Neural cell (in vitro differentiated cells): ENCODE measurements around the gene RELCH.

Source experiments
- CTCF ChIP-seq: fragments of 450-650 bp; IDR thresholded peaks from 2 replicates; pipeline ENCODE4 v1.5.1; 2014; ENCODE audit warnings: antibody characterized with exemption, mild to moderate bottlenecking, moderate library complexity; ENCODE audit not compliant: poor library complexity, severe bottlenecking
- EP300 ChIP-seq: fragments of 450-650 bp; conservative IDR thresholded peaks from 2 replicates; pipeline ENCODE4 v1.6.1; 2014; ENCODE audit warnings: antibody characterized with exemption, mild to moderate bottlenecking, moderate library complexity; ENCODE audit not compliant: poor library complexity, severe bottlenecking
- EZH2 ChIP-seq: fragments of 200-600, 300-800 bp; shearing (Covaris generic), sonication (generic); IDR thresholded peaks from 2 replicates; pipeline ENCODE4 v1.6.1; 2014; ENCODE audit warnings: antibody characterized with exemption, low read length, borderline replicate concordance, mild to moderate bottlenecking; ENCODE audit not compliant: insufficient read depth, poor library complexity, severe bottlenecking
- MXI1 ChIP-seq: fragments of 450-650 bp; conservative IDR thresholded peaks from 2 replicates; pipeline ENCODE4 v1.6.1; 2014; ENCODE audit warnings: antibody characterized with exemption, mild to moderate bottlenecking; ENCODE audit not compliant: poor library complexity, severe bottlenecking
- POLR2AphosphoS5 ChIP-seq: IDR thresholded peaks from 2 replicates; pipeline ENCODE4 v1.6.1; 2012
- RAD21 ChIP-seq: fragments of 450-650 bp; conservative IDR thresholded peaks from 2 replicates; pipeline ENCODE4 v1.6.1; 2014; ENCODE audit warnings: antibody characterized with exemption, mild to moderate bottlenecking, moderate library complexity
- REST ChIP-seq: IDR thresholded peaks from 2 replicates; pipeline ENCODE4 v1.6.1; 2012; ENCODE audit warnings: borderline replicate concordance
- SMC3 ChIP-seq: fragments of 450-650 bp; conservative IDR thresholded peaks from 2 replicates; pipeline ENCODE4 v1.6.1; 2014; ENCODE audit warnings: antibody characterized with exemption, mild to moderate bottlenecking, moderate library complexity; ENCODE audit not compliant: poor library complexity
- TAF1 ChIP-seq: IDR thresholded peaks from 2 replicates; pipeline ENCODE4 v1.6.1; 2012; ENCODE audit warnings: low read depth

GRCh38 chr18:62214790-62215189 lies 27.7 kb downstream of the RELCH start:
- TF ChIP-seq CTCF: no peak
- TF ChIP-seq SMC3: no peak
- TF ChIP-seq POLR2AphosphoS5: no peak
- TF ChIP-seq EZH2: no peak
- no peak for TF ChIP-seq TAF1
- TF ChIP-seq REST: no peak
- TF ChIP-seq MXI1: no peak
- no peak for TF ChIP-seq RAD21
- no peak for TF ChIP-seq EP300
